ENCODE results near the gene LEMD3.

GRCh38 chr12:65257986-65258385 is 88.6 kb downstream of the LEMD3 start:
- TF ChIP-seq ELF1 (IDR thresholded peaks at IDR 0.05) (no peak), CTCF (IDR thresholded peaks at IDR 0.05) (no peak), POLR2AphosphoS5 (IDR thresholded peaks at IDR 0.05; ENCODE audit: low read depth, low read length) (no peak), NFIC (IDR thresholded peaks at IDR 0.05; ENCODE audit: borderline replicate concordance) (no peak), JUND (IDR thresholded peaks at IDR 0.05) (no peak), RAD21 (IDR thresholded peaks at IDR 0.05; ENCODE audit: low read length) (no peak), RCOR1 (IDR thresholded peaks at IDR 0.05; ENCODE audit: low read length) (no peak), EP300 (IDR thresholded peaks at IDR 0.05; ENCODE audit: borderline replicate concordance in 1 of 2, low read depth in 1 of 2, low read length in 1 of 2) (no peak), GATA2 (CRISPR knock-in tag; IDR thresholded peaks at IDR 0.05) (no peak), FOXJ3 (CRISPR knock-in tag; IDR thresholded peaks at IDR 0.05) (no peak), GABPA (IDR thresholded peaks at IDR 0.05; ENCODE audit: low read depth) (no peak)

All from SK-N-SH (cell line).